NCI-H526 (cell line): ENCODE measurements around the gene AXIN2.
"Not testable (repeated sequence)": the region's sequence is repeated elsewhere in the genome, so short reads cannot be mapped to it uniquely, and the experiment has no call there.

Experiments
- DNase-seq, 2 experiments: peaks; one replicate each; lab custom pipeline; 2025; lab: John Stamatoyannopoulos, UW

The AXIN2 gene

GRCh38 chr17:65484405-65484804 is 77.0 kb downstream of the AXIN2 start:
- DNase-seq, result not testable (repeated sequence)

GRCh38 chr17:65483438-65483837 is 78.0 kb downstream of the AXIN2 start:
- no peak for DNase-seq

- no peak for DNase-seq
These were observed 79.2 kb downstream of the AXIN2 start for GRCh38 chr17:65482201-65482600.

- DNase-seq, result no peak
These were observed 82.2 kb downstream of the AXIN2 start for GRCh38 chr17:65479282-65479681.
